ENCODE measurements around the gene CNNM3.
A peak's percentile ranks its signal among the peaks of the same experiment; 100 is the strongest.

Gene CNNM3

GRCh38 chr2:96819876-96820511 is 3.9 kb downstream of the CNNM3 start:
- DNase-seq: no peak

GRCh38 chr2:96821113-96821675 is 5.1 kb downstream of the CNNM3 start:
- DNase-seq: no peak

GRCh38 chr2:96822786-96823185 is 6.7 kb downstream of the CNNM3 start:
- no peak for DNase-seq

- DNase-seq: no peak
These were observed 7.1 kb downstream of the CNNM3 start for GRCh38 chr2:96823198-96823597.

GRCh38 chr2:96824079-96824870 is 8.2 kb downstream of the CNNM3 start:
- DNase-seq: no peak

GRCh38 chr2:96825057-96825456 is 9.0 kb downstream of the CNNM3 start:
- no peak for DNase-seq

GRCh38 chr2:96826546-96827278 is 10.6 kb downstream of the CNNM3 start:
- DNase-seq: no peak

GRCh38 chr2:96828436-96828835 is 12.4 kb downstream of the CNNM3 start:
- DNase-seq: no peak

- no peak for DNase-seq
These were observed 12.8 kb downstream of the CNNM3 start for GRCh38 chr2:96828874-96829273.

GRCh38 chr2:96830044-96830562 is 14.0 kb downstream of the CNNM3 start:
- no peak for DNase-seq

GRCh38 chr2:96831679-96832078 is 15.6 kb downstream of the CNNM3 start:
- DNase-seq: no peak

- DNase-seq: no peak
These were observed 16.3 kb downstream of the CNNM3 start for GRCh38 chr2:96832408-96832753.

- no peak for DNase-seq
These were observed 16.9 kb downstream of the CNNM3 start for GRCh38 chr2:96832754-96833507.

- no peak for DNase-seq
These were observed 19.8 kb downstream of the CNNM3 start for GRCh38 chr2:96835830-96836229.

- no peak for DNase-seq
These were observed 21.5 kb downstream of the CNNM3 start for GRCh38 chr2:96837575-96837974.

GRCh38 chr2:96838345-96839292 is 22.6 kb downstream of the CNNM3 start:
- no peak for DNase-seq

- peak; percentile 77 for DNase-seq
These were observed 23.3 kb downstream of the CNNM3 start for GRCh38 chr2:96839293-96839874.

GRCh38 chr2:96839875-96840850 is 24.1 kb downstream of the CNNM3 start:
- DNase-seq: no peak

GRCh38 chr2:96841701-96842495 is 25.8 kb downstream of the CNNM3 start:
- no peak for DNase-seq

All from CD4-positive, alpha-beta T cell treated with Interferon gamma for 1 hour (primary cell).